Measurements from ENCODE around the gene LCOR. TPM values are rescaled to one million over a fixed set of nuclear protein-coding genes. Genes with fewer than 3 reads are reported as not detected.

LCOR gene
- total RNA-seq, 2 experiments from 2014 or later: 31.1 to 32.0 TPM

Small RNA genes within 50 kb of the gene (microRNA-seq; reads per million reads assigned to microRNA genes)
- gene MIR607 (ENCODE audit: borderline microRNAs expressed, borderline replicate concordance): 0.63 reads per million

Other genes starting within 250 kb of the LCOR start
- 10 to 100 TPM; 73.5 to 76.1 TPM for gene TM9SF3, start 245.3 kb upstream of the LCOR start, total RNA-seq
- gene PIK3AP1, start 111.8 kb upstream of the LCOR start, total RNA-seq: 1 to 10 TPM in 1 of 2 experiments, under 1 TPM in 1; 0.72 to 1.1 TPM

All from activated CD4-positive, alpha-beta T cell treated with anti-CD3 and anti-CD28 coated beads, Interleukin-2, amount 10 ng/mL, durations not matched to agents 7 days and 5 days (primary cell).